ENCODE results near the gene CA5A.
"Not testable (repeated sequence)": the region's sequence is repeated elsewhere in the genome, so short reads cannot be mapped to it uniquely, and the experiment has no call there.

The CA5A gene

GRCh38 chr16:87924041-87924810 is 12.1 kb downstream of the CA5A start:
- no peak for DNase-seq (ENCODE audit: low read depth in 3 of 3)

DNA sequence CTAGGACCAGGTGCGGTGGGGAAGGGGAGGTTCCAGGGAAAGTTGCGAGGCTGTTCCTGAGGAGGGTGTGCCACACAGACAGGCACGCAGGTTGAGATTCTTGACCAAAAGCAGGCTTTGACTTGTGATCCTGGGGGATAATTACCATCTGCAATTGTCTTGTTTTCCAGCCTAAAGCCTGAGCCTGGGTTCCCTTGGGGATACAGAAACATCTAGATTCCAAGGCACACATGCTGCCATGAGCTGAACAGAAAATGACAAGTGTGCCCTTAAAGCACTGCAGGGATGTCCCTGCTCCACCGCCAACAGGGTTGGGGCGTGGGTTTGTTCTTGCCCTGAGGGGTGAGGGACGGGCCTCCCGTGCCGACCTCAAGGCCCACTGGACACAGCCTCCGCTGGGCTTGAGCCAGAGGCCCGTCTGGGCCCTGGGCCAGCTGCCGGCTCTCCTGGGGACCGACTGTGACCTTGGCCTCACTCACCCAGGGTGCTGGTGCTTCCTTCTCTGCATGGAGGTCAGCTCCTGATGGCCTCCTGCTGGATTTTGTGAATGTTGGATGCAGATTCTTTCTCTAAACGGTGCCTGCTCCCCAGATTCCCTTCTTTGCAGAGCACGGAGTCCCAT is 14.0 kb downstream of the CA5A start:
- DNase-seq (ENCODE audit: low read depth in 3 of 3), result no peak

DNA sequence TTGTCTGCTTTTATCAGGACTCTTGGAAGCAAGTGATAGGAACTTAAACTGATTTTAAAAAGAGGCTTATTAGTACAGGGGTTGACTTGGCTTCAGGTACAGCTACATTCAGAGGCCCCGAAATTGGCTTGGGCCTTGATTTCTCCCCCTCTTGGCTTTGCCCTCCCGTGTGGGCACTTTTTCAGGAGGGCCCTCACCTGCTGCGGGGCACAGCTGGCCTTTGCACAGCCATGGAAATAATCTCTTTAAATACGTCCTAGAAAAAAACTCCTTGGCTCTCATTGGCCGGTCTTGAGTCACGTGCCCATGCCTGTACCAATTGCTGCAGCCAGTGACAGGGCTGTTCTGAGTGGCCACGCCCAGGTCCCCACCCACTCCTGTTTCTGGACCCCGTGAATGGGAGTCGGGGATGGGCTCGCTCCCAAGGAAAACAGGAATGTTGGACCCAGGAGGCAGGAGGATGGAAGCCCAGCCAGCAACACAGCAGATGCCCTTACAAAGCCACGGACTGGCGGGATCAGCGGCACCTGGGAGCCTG is 15.0 kb downstream of the CA5A start:
- DNase-seq (ENCODE audit: low read depth in 3 of 3), result no peak

GRCh38 chr16:87919681-87919994 is 16.7 kb downstream of the CA5A start:
- DNase-seq (ENCODE audit: low read depth in 3 of 3), result no peak

- no peak for DNase-seq (ENCODE audit: low read depth in 3 of 3)
Observed at GRCh38 chr16:87918866-87919680, 17.3 kb downstream of the CA5A start.

DNA sequence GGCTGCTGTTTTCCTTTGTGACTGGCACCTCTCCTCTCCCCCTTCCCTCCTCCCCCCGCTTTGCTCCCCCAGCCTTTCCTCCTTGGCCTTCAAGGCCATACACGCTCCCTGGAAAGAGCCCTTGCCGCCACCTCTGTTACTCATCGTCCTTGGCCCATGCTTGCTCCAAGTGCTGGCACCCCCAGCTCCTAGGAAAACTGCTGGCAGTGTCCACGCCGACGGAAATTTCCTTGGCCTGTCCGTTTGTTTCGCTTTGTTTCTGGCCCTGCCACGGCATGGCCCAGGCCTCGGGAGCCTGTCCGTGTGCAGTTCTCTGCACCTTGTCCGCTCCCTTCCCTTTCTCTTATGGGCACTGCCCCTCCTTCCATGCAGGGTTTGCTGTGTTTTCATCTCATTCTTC is 18.0 kb downstream of the CA5A start:
- DNase-seq (ENCODE audit: low read depth in 3 of 3), result no peak

DNA sequence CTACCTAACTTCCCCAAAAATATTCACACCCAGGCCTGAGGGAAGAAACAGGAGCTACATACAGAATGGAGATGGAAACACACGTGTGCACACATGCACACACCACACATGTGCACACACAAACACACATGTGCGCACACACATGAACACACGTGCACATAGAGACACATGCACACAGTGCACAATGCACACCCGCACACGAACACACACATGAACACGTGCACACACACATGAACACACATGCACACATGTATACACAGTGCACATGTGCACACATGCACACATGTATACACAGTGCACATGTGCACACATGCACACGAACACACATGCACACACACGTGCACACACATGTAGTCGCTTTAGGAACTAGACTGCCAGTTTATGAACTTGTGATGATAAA is 18.8 kb downstream of the CA5A start:
- DNase-seq (ENCODE audit: low read depth in 3 of 3), result no peak

GRCh38 chr16:87914812-87915211 is 21.5 kb downstream of the CA5A start:
- no peak for DNase-seq (ENCODE audit: low read depth in 3 of 3)

DNA sequence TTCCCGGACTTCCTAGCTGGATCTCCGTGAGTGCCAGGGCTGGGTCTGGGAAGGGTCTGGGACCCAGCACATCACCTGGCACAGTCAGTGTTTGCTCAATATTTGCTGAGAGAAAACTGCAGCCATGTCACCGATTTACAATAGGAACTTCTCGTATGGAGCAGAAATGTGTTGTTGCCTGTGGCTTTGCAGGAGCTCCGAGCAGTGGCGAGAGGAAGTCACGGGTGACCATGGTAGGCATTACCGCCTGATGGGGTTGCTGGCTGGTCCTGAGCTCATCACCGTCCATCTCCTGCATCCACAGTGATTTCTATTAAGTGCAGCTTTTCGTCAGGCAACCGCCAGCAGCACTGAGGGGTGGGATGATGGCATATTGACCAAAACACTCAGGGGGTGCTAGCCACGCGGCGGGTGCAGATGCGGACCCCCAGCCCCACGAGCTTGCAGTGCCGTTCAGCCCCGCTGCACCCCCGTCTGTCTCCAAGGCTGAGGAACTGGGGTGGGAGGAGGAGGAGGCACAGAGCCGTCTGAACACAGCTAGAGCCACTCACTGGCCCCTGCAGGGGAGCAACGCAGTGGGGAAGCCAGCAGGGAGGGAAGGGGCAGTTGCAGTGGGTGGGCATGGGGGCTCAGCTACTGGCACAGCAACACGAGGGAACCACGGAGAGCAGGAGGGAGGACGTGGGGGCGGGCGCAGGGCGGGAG is 22.2 kb downstream of the CA5A start:
- not testable (repeated sequence) for DNase-seq (ENCODE audit: low read depth in 3 of 3)

DNA sequence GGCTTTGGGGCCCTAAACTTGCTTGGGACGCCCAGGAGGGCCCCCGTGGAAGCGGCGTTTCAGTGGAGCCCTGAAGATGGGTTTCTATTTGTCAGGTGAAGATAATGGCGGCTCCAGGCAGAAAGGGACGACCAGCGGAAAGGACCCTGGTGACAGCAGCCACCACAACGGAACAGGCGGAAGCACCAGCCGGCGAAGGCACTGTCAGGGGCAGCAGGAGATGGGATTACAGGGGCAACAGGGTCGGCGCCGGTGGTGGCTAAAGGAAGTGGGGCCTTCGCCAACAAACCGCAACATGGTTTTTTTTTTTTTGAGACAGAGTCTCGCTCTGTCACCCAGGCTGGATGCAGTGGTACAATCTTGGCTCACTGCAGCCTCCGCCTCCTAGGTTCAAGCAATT is 23.6 kb downstream of the CA5A start:
- not testable (repeated sequence) for DNase-seq (ENCODE audit: low read depth in 3 of 3)

GRCh38 chr16:87911106-87911763 is 25.1 kb downstream of the CA5A start:
- not testable (repeated sequence) for DNase-seq (ENCODE audit: low read depth in 3 of 3)

DNA sequence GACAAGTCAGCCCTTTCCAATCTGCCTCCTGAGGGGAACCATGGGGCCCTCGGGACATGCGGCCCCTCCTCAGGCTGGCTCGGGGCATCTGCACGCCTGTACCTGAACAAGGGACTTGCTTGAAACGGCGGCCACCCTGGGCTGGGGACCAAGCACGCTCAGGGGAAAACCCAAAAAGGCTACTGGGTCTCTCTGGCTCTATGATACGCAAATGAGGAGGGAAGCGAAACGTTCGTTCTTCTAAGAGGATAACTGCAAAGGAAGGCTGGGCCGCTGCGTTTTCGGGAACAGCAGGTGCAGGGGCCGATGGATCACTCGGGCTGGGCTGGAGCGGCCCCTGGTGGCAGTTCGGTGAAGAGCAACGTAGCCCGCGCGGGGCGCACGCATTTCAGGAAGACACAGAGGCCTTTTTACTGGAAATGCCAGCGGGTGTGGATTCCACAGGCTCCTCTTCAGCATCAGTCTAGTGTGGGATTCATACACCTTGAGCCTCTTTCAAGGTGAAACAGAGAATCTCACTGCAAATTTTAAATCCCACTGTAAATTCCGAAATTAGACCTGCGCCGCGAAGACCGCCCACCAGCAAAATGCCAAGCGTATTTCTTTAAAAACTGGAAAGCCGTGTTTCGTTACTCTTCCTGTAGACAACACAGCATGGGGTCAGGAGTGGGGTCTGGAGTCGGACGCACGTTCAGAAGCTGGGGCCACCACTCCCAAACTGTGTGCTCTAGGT is 27.0 kb downstream of the CA5A start:
- DNase-seq (ENCODE audit: low read depth in 3 of 3), result peak; percentile 77 to 81 (median 78)

GRCh38 chr16:87908101-87908500 is 28.2 kb downstream of the CA5A start:
- DNase-seq (ENCODE audit: low read depth in 3 of 3), result not testable (repeated sequence)

DNA sequence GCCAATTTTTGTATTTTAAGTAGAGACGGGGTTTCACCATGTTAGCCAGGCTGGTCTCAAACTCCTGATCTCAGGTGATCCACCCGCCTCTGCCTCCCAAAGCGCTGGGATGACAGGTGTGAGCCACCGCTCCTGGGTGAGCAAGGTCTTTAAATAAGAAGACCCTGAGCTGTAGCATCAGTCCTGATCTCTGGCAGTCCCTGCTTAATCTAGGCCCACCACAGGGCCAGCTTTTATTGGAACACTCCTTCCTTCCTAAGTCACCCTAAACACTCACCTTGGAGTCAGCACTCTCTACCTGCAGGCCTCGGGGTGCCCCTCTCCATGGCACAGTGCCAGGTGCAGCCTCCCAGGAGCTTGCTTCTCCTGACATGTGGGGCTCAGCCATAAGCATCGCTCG is 30.8 kb downstream of the CA5A start:
- not testable (repeated sequence) for DNase-seq (ENCODE audit: low read depth in 3 of 3)

- DNase-seq (ENCODE audit: low read depth in 3 of 3), result not testable (repeated sequence)
Observed at GRCh38 chr16:87904963-87905362, 31.4 kb downstream of the CA5A start.

GRCh38 chr16:87900489-87900888 is 35.8 kb downstream of the CA5A start:
- DNase-seq (ENCODE audit: low read depth in 3 of 3), result not testable (repeated sequence)

DNA sequence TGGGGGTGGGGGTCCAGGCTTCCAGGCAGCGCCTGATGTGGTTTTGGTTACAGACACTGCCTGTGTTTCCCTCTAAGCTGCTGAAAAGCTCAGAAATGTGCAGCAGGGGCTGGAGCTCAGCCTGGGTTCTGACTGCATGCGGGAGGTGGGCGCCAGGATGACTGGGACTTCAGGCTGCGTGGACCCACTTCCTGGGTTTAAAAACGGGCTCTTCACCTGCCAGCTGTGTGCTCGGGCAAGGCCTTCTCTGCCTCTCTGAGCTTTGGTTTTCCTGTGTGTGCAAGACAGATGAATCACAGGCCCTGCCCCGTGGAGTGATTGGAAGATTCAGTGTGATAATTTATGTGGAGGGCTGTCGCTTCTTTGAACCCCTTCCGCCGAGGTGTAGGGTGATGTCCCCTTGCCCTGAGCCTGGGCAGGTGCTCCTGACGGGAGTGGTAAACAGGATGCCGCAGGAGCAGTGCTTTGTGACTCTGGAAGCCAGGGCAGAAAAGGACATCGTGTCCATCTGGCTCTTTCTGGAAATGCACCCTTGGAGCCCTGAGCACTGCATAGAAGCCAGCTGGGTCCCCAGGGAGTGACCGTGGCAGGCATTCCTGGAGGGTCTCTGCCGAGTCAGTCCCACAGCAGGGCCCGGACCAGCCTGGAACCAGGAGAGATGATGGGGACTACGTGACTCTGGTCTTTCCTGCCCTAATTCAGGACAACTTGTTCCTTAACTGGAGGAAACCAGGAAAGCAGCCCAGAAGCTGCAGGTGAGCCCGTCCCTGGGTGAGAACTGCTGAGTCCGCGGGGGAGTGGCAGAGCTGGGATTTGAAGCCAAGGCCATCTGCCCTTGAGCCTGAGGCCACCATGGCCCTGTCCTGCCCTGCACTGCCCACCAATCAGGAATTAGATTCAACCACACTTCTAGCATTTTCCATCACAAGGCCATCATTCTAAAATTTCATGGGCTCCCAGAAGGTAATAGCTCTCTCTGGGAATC is 38.5 kb downstream of the CA5A start:
- DNase-seq (ENCODE audit: low read depth in 3 of 3), result peak; percentile 33 to 47 (median 36)

DNA sequence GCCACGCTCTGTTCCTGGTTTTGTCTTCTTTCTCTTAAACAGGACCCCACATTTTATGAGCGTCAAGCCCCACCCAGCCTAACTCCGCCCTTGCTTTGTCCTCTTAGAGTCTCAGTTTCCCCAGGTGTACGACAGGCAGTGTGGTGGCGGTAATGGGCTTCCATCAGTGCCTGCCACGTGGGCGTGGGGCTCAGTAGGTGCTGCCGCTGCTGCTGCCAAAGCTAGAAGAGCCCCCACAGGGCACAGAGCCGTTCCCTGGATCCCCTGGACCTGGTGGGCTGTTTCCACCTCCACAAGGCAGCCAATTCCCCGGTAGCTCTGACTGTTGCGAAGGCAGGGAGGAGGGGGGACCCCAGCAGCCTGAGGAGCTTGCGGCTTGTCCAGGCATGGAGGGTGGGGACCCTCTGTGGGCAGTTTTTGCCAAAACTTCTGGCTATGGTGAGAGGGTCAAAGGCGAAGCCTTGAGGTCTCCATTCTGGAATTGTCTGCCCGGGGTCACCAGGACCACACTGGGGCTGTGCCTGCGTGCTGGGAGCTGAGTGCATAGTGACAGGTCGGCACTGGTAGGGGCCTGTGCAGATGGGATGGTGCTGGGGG is 39.3 kb downstream of the CA5A start:
- not testable (repeated sequence) for DNase-seq (ENCODE audit: low read depth in 3 of 3)

Data from stimulated activated CD4-positive, alpha-beta T cell treated with anti-CD3 and anti-CD28 coated beads, TNF-alpha, amount 100 ng/mL, for 4 hours (primary cell).